ENCODE measurements around the gene VDR.

The VDR gene

GRCh38 chr12:47904713-47905709, at the start of gene VDR:
Gene VDR (minus strand): TSS chr12:47904994. CDS start chr12:47879113, 25,881 bp downstream.
- peak; percentile 67 for DNase-seq

DNA sequence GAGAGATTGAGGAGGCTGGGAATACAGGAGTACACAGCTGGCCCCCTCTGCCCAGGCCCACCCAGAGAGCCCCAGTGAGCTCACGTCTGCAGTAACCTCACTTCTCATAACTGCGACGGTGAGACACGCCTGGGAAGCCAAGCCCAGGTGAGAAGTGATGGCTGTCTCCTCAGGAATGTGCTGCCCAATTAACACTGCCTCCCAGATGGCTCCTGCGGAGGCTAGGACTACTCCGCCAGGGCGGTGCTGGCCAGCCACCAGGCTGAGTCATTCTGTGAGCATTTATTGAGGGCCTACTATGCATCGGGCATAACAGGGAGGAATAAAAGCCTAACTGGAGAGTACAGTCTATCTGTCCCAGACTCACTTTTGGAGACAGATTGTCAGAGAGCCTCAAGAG, 49.3 kb upstream of the VDR start:
- no peak for DNase-seq

GRCh38 chr12:47950856-47951468, 46.2 kb upstream of the VDR start:
- DNase-seq = no peak

- peak; percentile 7 for DNase-seq
Observed at GRCh38 chr12:47949441-47950341, 44.9 kb upstream of the VDR start.

DNA sequence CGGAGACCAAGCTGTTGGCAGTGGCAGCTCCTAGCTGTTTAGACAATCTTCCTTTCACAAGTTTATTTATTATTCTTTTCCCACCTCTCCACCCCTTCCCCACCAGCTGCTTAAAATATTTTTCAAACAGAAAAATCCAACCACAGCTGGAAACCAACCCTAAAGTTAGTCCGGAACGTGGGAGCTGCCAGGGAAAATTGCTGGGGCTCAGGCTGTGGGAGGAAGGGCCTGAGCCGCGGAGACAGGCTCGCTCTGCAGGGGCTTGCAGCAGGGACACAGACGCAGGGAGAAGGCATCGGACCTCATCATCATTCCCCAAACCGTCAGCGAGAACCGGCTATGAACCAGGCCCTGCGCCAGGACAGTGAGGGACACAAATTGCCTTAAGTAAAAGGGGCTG, 42.5 kb upstream of the VDR start:
- no peak for DNase-seq

GRCh38 chr12:47946413-47947323, 41.9 kb upstream of the VDR start:
- DNase-seq = no peak

DNA sequence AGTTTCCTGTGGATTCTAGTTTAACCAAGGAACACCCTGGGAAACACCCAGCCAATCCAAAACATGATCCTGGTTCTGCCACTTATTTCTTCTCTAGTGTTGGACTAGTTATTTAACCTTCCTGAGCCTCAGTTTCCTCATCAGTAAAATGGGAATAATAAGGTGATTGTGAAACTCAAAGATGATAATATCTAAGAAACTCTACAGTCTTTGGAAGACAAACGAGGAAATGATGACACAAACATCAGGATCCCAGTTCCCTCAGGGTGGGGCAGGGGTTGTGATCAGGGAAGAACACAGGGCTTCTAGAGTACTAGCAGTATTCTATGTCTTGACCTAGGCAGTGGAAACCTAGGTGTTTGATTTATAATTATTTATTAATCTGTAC, 40.5 kb upstream of the VDR start:
- no peak for DNase-seq

DNA sequence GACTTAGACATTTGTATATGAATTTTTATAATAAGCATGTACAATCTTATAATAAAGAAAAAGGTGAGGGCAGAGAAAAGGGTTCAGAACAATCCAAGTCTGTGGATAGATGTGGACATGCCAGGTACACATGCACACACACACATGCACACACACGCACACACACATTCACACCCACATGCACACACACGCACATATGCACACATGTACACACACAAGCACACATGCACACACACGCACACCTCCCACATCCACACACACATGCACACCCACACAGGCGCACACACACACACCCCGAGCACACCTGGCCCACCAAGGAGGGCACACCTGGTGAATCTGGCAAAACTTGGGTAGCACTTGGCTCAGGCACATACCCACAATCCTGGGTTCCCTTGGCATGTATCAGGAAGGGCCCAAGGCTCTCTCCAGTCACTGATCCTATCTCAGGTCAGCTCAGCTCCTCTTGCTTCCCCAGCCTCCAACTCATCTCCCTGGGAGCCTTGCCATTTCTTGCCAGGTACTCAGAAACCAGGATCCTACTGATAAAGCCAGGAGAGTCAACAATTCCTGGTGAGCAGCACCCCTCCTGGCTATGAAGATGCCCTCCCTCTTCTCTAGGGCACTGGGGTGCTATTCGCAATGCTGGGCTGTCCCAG, 40.0 kb upstream of the VDR start:
- no peak for DNase-seq

- DNase-seq = no peak
Observed at GRCh38 chr12:47943623-47944340, 39.0 kb upstream of the VDR start.

DNA sequence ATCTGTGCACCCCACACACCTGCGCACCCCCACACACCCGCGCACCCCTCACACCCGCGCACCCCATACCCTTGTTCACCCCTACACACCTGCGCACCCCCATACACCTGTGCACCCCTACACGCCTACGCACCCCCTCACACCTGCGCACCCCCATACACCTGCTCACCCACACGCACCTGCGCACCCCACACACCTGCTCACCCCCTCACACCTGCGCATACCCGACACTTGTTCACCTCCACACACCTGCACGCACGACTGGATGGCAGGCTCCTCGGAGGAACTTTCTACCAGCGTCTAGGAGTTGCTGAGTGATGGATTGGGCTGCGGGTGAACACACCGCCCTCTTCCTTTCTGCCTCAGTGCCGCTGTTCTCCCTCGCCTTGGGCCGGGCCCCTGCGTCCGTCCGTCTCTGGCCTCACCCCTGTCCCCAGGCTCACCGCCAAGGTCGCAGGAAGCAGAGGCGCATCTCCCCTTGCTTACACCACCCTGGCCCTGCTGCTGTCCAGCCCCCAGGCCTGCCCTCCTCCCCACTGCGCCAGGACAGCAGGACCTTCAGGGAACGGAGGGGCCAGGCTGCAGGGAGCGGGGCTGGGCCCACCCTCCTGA, 37.9 kb upstream of the VDR start:
- no peak for DNase-seq

GRCh38 chr12:47941871-47942613, 37.2 kb upstream of the VDR start:
- no peak for DNase-seq

GRCh38 chr12:47941475-47941780, 36.6 kb upstream of the VDR start:
- DNase-seq = no peak

DNA sequence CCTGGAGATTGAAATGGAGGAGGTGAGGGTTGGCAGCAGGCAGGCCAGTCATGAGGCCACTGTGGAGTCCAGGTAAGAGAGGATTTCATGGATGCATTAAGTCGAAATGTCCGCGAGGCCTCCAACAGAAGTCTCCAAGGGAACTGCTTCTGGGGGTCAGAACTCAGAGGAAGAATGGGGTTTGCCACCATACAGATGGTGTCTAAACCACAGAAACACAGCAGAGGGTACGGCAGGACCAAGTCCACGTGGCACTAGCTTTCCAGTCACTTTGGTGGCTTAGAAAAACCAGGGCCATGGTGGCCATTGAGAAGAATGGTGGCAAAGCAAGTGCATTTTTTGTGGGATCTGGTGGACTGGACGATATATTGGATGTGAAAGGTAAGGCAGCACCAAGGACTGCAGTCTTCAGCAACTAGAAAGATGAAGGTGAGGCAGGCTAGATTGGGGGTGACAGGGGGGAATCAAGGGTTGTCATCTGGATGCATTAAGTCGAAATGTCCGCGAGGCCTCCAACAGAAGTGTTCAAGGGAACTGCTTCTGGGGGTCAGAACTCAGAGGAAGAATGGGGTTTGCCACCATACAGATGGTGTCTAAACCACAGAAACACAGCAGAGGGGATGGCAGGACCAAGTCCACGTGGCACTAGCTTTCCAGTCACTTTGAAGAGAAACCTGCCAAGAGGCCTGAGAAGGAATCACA, 36.1 kb upstream of the VDR start:
- no peak for DNase-seq

DNA sequence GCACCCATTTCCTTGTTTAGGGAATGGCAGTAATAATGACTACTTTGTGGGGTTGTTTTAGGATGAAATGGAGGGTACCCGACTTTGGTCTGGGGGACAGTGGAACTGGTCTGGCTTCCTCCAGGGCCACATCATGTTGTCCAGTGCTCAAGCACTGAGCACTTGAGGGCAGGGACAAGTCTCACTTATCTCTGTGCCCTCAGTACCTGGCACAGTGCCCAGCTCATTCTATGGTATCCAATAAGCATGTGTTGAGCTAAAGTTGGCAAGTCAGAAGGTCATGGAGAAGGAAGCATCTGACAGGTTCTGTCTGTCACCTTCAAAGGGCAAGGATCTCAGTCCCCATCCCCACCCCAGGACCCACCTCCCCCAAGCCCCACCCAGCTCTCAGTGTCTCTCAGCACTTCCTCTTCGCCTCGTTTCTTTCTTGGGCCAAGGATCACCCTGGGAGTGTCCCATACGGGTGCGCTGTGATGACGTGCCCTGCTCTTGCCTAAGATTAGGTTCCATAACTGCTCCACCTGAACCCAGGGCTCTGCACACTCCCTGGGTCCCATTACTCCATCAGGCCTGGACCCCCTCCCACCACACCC, 34.3 kb upstream of the VDR start:
- no peak for DNase-seq

- DNase-seq = no peak
Observed at GRCh38 chr12:47938594-47938993, 33.8 kb upstream of the VDR start.

DNA sequence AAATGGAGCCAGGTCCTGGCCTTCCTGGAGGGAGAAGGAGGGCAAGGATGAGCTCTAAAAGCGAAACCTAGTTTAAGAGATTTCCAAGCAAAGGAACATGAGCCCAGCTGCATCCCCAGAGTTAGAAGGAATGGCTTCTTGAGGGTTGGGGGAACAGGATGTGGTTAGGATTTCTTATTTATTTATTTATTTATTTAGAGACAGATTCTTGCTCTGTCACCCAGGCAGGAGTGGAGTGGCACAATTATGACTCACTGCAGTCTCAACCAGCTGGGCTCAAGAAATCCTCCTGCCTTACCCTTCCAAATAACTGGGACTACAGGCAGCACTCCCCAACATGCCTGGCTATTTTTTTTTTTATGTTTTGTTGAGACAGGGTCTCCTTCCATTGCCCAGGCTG, 33.3 kb upstream of the VDR start:
- no peak for DNase-seq

GRCh38 chr12:47935184-47935583, 30.4 kb upstream of the VDR start:
- no peak for DNase-seq

DNA sequence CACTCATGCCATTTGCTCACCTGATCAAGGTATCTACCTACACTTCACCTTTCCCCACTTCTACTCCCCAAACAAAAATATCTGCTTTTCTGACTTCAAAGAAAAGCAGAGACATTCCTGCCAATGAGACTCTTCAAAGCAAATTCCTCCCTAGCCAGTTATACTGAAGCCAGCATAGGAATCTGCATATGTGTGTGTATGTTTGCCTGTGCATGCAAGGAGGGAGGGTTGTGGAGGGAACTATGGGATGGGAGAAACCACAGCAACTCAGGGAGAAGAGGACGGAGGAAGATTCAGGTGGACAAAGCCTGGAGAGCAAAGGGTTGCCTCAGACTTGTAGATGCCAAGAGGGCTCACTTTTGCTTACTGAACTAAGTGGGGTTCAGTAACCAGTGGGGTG, 26.4 kb upstream of the VDR start:
- no peak for DNase-seq

DNA sequence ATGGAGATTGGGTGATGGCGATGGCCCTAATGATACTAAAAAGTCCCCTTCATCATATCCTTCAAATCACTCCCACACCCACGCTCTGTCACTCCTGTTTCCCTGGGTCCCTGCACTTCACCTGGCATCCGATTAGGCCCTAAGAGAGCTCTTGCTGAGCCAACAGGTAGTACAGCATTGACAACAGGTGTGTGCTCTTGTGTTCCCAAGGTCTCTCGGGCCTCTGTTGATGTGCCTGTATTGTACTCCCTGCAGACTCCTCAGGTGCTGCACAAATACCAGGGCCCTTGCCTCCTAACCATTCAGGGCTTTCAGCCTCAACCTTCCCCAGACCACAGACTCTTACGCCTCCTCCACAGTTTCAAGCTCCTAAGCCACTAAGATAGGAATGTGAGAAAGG, 25.8 kb upstream of the VDR start:
- no peak for DNase-seq

Measured in activated effector memory CD4-positive, alpha-beta T cell treated with Interleukin-2 at 50 U/mL for 16 hours (primary cell).